ENCODE results near the gene GTPBP8. TPM values are rescaled to one million over a fixed set of nuclear protein-coding genes. Genes with fewer than 3 reads are reported as not detected.

Gene GTPBP8
- total and polyA plus RNA-seq, 2 of the 8 experiments (the other 6 are each of a cell fraction or from before 2014, with no cell fraction given) = 25.8 to 27.6 TPM

GRCh38 chr3:113039546-113039945 lies 48.8 kb downstream of the GTPBP8 start:
- POLR2A ChIA-PET (ENCODE audit: partially characterized antibody) = no interaction called here
- Histone ChIP-seq H2AK5ac (ENCODE audit: low read depth, low read length) (no peak overlapping the region), H4K5ac (ENCODE audit: insufficient read length, low read depth, low read length) (no peak overlapping the region), H3K9ac (replicated peaks in 1 of 4; ENCODE audit: extremely low read depth in 1 of 4, low read depth in 3 of 4, low read length in 3 of 4) (no peak overlapping the region), H4K20me1 (replicated peaks in 1 of 2; ENCODE audit: control insufficient read depth in 1 of 2, insufficient read depth in 2 of 2, low read length in 2 of 2) (no peaks in the 10 kb centered on the region), H2BK15ac (ENCODE audit: low read length) (no peak overlapping the region), H3K36me3 (ENCODE audit: control insufficient read depth in 2 of 4, insufficient read depth in 4 of 4, low read length in 3 of 4) (no peaks in the 10 kb centered on the region), H3K27ac (ENCODE audit: low read depth, low read length) (no peak overlapping the region), H3K23me2 (ENCODE audit: low read depth, low read length) (no peaks in the 10 kb centered on the region), H3K4me3 (ENCODE audit: extremely low read depth in 1 of 4, insufficient read depth in 2 of 4, low read depth in 3 of 4, low read length in 4 of 4) (no peak overlapping the region), H3K23ac (ENCODE audit: insufficient read length) (no peak overlapping the region), H3K56ac (replicated peaks; ENCODE audit: insufficient read length, low read depth, low read length) (no peak overlapping the region), H3K9me3 (ENCODE audit: insufficient read depth in 2 of 2, low read depth in 1 of 2, low read length in 1 of 2) (no peaks in the 10 kb centered on the region), H2BK12ac (ENCODE audit: low read depth, low read length) (no peak overlapping the region), H3K4ac (replicated peaks; ENCODE audit: insufficient read length, low read depth, low read length) (no peak overlapping the region), H4K91ac (replicated peaks; ENCODE audit: insufficient read length, low read length) (no peak overlapping the region), H2BK20ac (ENCODE audit: low read length) (no peak overlapping the region), H3K18ac (ENCODE audit: extremely low read depth, low read length) (no peak overlapping the region), H2BK5ac (ENCODE audit: low read depth, low read length) (no peak overlapping the region), H3K14ac (ENCODE audit: insufficient read length) (no peak overlapping the region), H3K4me2 (ENCODE audit: insufficient read depth in 1 of 2, low read depth in 2 of 2, low read length in 2 of 2) (no peak overlapping the region), H3K79me1 (ENCODE audit: low read depth, low read length) (no peaks in the 10 kb centered on the region), H4K8ac (ENCODE audit: extremely low read depth, insufficient read depth, low read length) (no peak overlapping the region), H3K4me1 (replicated peaks in 1 of 4; ENCODE audit: control insufficient read depth in 3 of 4, insufficient read depth in 4 of 4, low read length in 3 of 4) (no peaks in the 10 kb centered on the region), H3K27me3 (replicated peaks in 1 of 4; ENCODE audit: control insufficient read depth in 3 of 4, extremely low read depth in 1 of 4, insufficient read depth in 3 of 4, low read length in 3 of 4) (no peaks in the 10 kb centered on the region), H3K79me2 (ENCODE audit: control insufficient read depth in 1 of 2, insufficient read depth in 2 of 2, low read length in 2 of 2) (no peaks in the 10 kb centered on the region), H2BK120ac (replicated peaks; ENCODE audit: low read depth, low read length) (no peak overlapping the region), H2AFZ (ENCODE audit: low read length) (no peak overlapping the region)
- DNase-seq (ENCODE audit: low read depth in 1 of 2, low spot score in 2 of 2) (no peak), FAIRE-seq (no peak)
- WGBS, 2 experiments (ENCODE audit: extremely low coverage in 1 of 2, insufficient coverage in 1 of 2, insufficient read length in 1 of 2, insufficient replicate concordance in 2 of 2, low coverage in 1 of 2, low lambda C conversion rate in 2 of 2, missing lambda C conversion rate in 1 of 2) = 92% methylated on average over 5 of the region's 5 CpGs; no CpG with 5 or more reads in 1 of the 2 experiments
- TF ChIP-seq YY1 (IDR thresholded peaks at IDR 0.05; ENCODE audit: low read depth, low read length) (no peak), CBX5 (IDR thresholded peaks at IDR 0.05; ENCODE audit: low read depth, low read length) (no peak), SRF (IDR thresholded peaks at IDR 0.05; ENCODE audit: low read depth, low read length) (no peak), RNF2 (IDR thresholded peaks at IDR 0.05; ENCODE audit: borderline replicate concordance, low read depth, low read length, missing control alignments, poor library complexity, severe bottlenecking) (no peak), ZNF274 (IDR thresholded peaks at IDR 0.05; ENCODE audit: borderline replicate concordance, extremely low read depth, low read length) (no peak)
- CTCF ChIA-PET (ENCODE audit: partially characterized antibody) = interaction anchor here (0.7 kb wide), 1 partner anchor 249 kb away, joined by 4 read pairs; no protein-coding TSS in a partner anchor
